Esophagus squamous epithelium (tissue), 4 donors: ENCODE measurements around the gene SLC6A1.

Experiments used
- POLR2A ChIP-seq, 4 donors: fragments of 450-650 bp; IDR thresholded peaks; one replicate each; pipeline ENCODE4 v1.6.1; 2017; ENCODE audit warnings: antibody characterized with exemption in 4 of 4, mild to moderate bottlenecking in 4 of 4, moderate library complexity in 3 of 4
- TF ChIP-seq, protein P1 (sequence below), 6 experiments: fragments of 450-650 bp in 4 of 6; fragments of 200-600 bp in 2 of 6; sonication (generic) in 2 of 6; IDR thresholded peaks; one replicate each; pipeline ENCODE4 v1.5.1; 2016 to 2019; ENCODE audit warnings: antibody characterized with exemption in 6 of 6, mild to moderate bottlenecking in 4 of 6, moderate library complexity in 4 of 6

DNA sequence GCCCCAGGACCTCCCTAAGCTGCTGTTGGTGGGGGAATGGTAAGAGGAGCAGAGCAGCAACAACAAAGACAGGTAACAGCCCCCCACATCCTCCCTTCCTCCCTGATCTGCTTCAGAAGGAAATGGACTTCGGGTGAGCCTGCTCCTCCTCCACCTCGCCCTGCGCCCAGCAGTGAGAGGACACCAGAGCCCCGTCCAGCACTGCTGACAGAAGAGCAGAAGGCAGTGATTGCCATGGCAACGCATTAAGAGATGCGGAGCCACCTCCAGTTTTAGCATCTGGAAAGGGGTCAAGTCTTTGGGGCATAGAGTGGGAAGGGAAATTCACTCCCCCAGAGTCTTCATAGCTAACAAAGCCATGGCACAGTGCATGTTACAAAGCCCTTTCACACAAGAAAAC lies 84.2 kb downstream of the SLC6A1 start:
- TF ChIP-seq, protein P1, sequence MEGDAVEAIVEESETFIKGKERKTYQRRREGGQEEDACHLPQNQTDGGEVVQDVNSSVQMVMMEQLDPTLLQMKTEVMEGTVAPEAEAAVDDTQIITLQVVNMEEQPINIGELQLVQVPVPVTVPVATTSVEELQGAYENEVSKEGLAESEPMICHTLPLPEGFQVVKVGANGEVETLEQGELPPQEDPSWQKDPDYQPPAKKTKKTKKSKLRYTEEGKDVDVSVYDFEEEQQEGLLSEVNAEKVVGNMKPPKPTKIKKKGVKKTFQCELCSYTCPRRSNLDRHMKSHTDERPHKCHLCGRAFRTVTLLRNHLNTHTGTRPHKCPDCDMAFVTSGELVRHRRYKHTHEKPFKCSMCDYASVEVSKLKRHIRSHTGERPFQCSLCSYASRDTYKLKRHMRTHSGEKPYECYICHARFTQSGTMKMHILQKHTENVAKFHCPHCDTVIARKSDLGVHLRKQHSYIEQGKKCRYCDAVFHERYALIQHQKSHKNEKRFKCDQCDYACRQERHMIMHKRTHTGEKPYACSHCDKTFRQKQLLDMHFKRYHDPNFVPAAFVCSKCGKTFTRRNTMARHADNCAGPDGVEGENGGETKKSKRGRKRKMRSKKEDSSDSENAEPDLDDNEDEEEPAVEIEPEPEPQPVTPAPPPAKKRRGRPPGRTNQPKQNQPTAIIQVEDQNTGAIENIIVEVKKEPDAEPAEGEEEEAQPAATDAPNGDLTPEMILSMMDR (IDR thresholded peaks at IDR 0.05), result no peak
- TF ChIP-seq POLR2A (IDR thresholded peaks at IDR 0.05), result no peak
